Renal pelvis (tissue), 4 donors: ENCODE measurements around the gene BRF1. TPM values are rescaled to one million over a fixed set of nuclear protein-coding genes. Genes with fewer than 3 reads are reported as not detected.
A peak's percentile ranks its signal among the peaks of the same experiment; 100 is the strongest.

Experiments
- DNase-seq: peaks from one replicate; pipeline ENCODE4 v3.0.0-alpha.2; 2013
- polyA plus RNA-seq, 3 donors: library from polyadenylated mRNA; unstranded; fragments of 120-200 nt; gene quantifications; one replicate each; pipeline ENCODE4 v1.2.1, GENCODE V29; 2013; ENCODE audit not compliant: insufficient read length in 3 of 3

The BRF1 gene
- polyA plus RNA-seq, 3 donors: 32.8 to 37.3 (median 33.3) TPM

- DNase-seq: no peak
Observed at GRCh38 chr14:105240811-105241576, 59.8 kb downstream of the BRF1 start.

DNA sequence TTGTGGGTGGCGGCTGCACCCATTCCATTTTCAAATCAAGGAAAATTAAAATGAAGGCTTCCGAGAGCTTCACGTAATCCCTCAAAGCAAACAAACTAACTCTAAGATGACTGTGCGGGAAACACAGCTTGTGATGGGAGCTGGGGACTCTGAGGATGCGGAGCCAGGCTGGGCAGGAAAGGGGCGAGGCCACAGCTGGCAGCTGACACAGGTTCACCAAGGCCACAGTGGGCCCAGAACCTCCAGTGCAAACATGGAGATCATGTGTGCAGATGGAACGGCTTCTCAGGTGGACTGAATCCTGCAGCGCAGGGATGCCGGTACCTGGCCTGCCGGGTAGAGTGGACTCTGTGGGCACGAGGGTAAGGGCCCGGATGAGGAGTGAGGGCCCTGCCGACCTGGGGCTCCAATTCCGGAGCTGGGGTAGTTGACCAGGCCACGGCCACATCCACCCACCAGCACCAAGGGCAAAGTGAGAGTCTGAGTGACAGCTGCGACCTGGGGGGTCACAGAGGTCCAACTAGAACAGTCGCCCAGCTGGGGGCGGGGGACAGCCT, 71.6 kb downstream of the BRF1 start:
- DNase-seq: no peak

DNA sequence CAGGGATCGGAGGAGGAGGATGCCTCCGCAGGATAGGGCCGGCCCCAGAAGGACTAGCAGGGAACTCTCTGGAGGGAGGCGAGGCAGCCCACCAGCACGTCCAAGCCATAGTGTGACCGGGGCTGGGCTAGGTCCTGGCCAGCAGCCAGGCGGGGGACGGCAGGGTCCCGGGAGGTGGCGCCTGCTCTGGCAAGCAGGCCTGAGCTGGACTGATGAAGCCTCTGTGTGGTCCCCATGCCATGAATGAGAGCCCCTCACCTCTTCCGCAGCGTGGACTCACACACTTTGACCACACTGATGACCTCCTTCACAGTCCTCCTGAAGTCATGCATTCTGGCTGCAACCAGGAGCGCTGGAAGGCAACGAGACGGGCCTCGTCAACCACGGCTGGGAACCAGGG, 72.2 kb downstream of the BRF1 start:
- DNase-seq: no peak

DNA sequence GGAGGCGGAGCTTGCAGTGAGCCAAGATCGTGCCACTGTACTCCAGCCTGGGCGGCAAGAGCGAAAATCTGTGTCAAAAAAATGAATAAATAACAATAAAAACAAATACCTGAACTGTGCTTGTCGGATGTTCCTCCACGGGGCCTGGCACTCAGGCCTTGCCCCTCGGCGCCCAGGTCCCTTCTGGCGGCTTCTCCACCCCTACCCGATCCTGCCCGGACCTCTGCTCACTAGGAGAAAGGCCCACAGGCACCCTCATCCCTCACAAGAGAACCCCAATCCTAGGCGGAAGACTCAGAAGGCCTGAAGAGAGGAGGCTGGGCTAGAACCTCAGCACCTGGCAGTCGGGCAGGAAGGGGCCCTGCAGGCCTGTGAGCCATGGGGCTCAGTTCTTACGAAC, 73.5 kb downstream of the BRF1 start:
- DNase-seq: no peak

GRCh38 chr14:105226198-105226597, 74.6 kb downstream of the BRF1 start:
- DNase-seq: no peak

DNA sequence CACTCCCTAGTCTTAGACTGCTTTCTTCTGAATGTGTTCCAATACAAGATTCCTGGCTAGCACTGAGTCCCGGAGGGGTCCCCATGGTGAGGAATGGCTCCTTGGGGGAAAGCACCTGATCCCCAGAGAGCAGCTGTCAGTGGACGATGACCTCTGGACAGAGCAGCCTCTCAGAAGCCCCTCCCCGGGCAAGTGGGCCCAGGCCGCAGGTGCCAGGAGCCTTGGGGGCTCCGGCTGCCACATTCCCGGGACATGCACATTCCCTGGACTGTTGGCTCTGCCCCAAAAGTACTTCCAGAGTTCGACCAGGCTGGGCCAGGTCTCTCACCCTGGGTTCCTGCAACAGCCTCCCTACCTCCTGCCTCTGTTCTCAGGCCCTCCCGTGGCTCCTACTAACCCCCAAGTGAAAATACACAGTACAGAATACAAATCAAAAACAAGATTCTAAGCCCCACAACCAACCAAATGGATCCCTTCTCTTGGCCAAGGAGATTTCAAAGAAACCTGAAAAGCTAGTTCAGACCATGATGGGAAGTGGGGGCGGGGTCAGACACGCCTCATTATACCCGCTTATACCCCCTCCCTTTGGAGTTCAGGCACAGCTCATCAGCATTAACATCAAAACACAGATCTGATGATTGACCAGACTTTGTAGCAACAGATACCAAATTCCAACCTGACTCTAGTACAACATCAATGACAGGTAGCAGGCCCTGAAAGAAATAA, 75.8 kb downstream of the BRF1 start:
- peak; percentile 52 for DNase-seq

DNA sequence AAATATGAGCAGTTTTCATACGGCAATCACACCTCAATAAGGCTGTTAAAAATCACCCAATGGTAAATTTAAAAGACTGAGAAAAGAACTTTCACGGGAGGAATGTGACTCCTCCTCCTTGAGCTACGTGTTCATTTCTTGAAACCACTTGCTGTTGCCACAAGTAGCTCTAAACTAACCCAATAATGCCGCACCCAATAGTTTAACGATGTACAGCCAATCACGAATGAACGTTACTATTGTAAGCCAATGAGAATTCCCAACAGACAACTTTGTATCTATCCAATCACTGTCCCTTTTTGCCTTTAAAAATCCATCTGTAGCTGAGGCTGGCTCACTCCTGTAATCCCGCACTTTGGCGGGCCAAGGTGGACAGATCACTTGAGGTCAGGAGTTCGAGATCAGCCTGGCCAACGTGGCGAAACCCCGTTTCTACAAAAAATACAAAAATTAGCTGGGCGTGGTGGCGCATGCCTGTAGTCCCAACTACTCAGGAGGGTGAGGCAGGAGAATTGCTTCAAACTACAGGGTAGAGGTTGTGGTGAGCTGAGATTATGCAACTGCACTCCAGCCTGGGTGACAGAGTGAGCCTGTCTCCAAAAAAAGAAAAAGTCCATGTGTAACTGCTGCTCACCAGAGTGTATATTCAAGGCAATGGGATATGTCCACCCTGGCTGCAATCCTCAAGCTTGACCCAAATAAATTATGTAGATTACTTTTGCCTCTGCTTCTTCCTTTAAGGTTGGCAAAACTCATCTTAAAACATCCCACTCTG, 76.8 kb downstream of the BRF1 start:
- DNase-seq: no peak

DNA sequence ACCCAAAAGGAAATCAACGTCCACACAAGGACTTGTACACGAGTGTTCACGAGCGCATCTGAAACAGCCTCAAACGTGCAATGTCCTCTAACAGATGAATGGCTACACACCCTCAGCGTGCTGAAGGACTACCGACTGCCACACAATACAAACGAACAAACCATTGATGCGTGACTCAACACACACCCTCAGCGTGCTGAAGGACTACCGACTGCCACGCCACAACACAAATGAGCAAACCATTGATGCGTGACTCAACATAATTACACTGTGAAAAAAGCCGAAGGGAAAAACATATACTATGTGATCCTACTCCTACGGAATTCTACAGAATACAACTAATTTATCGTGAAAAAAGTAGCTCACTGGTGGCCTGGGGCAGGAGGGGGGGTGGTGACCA, 77.5 kb downstream of the BRF1 start:
- peak; percentile 30 for DNase-seq

GRCh38 chr14:105221598-105222178, 79.1 kb downstream of the BRF1 start:
- DNase-seq: no peak

DNA sequence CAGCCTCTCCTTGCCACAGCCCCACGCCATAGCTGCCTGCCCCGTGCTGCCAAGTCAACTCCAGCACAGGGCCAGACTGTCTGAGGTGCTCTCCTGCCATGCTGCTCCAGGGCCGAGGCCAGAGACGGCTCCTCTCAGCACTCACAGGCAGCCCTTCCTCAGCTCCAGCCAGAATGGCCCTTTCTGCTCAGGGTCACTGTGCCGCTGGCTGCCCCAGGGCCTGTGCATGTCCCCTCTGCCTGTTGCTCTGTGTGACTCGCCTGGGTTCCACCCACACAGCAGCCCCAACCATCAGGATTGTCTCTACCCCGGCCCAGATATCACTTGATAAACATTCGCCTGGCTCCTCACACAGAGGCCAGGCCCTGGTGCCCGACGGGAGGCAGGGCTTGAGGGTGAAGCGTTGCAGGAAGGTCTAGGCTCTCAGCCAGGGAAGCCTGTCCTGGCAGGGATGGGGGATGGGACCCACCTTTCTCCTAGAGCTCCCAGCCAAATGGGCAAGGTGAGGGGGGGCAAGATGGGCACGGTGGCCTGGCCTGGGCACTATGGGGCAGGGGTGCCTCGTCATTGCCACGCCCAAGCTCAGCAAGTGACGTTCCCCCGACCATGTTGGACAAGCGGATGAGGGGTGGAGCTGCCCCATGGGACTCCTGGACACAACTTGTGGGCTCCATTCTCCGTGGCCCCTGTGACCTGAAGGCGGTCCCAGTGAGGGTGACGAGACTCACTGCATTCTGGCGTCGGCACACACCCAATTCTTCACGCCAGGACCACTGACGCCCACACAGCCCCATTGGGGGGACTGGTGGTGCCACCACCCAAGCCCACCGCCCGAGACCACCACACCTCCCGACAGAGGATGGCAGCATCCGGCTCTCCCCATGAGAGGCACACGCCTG, 79.9 kb downstream of the BRF1 start:
- DNase-seq: no peak

- DNase-seq: no peak
Observed at GRCh38 chr14:105219753-105220152, 81.0 kb downstream of the BRF1 start.

- DNase-seq: no peak
Observed at GRCh38 chr14:105219043-105219612, 81.7 kb downstream of the BRF1 start.

DNA sequence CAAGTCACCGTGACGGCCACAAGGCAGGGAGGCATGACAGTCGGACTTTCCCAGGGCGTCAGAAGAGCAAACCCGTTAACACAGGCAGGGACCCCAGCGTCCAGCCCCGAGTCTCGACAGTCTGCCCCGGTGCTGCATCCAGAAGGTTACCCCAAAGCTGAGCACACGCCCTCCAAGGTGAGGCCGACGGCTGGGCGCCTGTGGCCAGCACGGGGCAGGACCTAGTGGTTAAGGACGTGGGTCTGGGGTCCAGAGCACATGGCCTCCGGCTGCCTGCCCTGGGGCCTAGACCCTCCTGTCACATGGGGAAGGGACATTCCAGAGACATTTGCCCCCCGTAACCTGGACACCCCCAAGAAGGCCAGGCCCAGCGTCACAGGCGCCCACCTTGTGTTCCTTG, 82.2 kb downstream of the BRF1 start:
- DNase-seq: no peak

DNA sequence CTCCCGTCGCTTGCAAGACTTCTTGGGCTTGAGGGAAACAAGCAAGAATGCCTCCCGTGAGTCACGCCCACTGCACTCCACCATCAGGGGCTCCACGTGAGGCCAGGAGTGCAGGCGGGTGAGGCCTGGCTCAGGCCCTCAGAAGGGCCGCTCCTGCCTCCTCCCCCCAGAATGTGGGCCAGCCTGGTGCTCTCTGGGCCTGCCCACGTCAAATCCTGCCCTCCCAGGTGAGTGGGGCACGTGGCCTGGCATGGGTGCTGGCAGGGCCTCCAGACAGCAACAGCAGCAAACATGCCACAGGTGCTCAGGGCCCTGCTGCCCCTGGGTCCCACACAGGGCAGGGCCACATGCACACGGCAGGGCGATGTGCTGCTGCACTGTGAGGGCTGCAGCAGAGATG, 83.0 kb downstream of the BRF1 start:
- DNase-seq: no peak

GRCh38 chr14:105216490-105217247, 84.1 kb downstream of the BRF1 start:
- no peak for DNase-seq

GRCh38 chr14:105215602-105216001, 85.2 kb downstream of the BRF1 start:
- DNase-seq: no peak

GRCh38 chr14:105214324-105214915, 86.4 kb downstream of the BRF1 start:
- DNase-seq: no peak

DNA sequence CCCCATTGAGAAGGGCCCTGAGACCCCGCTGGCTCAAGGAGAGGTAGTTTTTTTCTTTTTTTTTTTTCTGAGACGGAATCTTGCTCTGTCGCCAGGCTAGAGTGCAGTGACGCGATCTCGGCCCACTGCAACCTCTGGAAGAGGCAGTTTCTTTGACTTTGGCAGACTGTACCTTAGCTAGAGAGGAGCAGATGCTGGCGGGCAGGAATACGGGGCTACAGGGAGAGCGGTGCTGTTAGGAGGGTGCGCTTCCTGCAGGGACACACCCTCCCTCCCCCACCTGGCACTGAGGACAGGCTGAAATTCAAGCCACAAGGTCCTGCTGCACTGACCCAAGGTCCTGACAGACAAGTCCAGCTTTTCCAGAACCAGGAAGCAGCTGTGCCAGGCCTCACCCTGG, 87.4 kb downstream of the BRF1 start:
- DNase-seq: no peak

GRCh38 chr14:105212541-105213300, 88.1 kb downstream of the BRF1 start:
- no peak for DNase-seq
